GM19463 (cell line): Measurements from ENCODE around the gene IGFALS.
A peak's percentile ranks its signal among the peaks of the same experiment; 100 is the strongest.

ENCODE experiments used
- ATAC-seq: cut with Tn5 transposase; IDR thresholded peaks from one replicate; pipeline ENCODE4 v1.9.1; 2021; ENCODE audit warnings: mild to moderate bottlenecking, moderate library complexity; ENCODE audit not compliant: unreplicated experiment

The IGFALS gene

DNA sequence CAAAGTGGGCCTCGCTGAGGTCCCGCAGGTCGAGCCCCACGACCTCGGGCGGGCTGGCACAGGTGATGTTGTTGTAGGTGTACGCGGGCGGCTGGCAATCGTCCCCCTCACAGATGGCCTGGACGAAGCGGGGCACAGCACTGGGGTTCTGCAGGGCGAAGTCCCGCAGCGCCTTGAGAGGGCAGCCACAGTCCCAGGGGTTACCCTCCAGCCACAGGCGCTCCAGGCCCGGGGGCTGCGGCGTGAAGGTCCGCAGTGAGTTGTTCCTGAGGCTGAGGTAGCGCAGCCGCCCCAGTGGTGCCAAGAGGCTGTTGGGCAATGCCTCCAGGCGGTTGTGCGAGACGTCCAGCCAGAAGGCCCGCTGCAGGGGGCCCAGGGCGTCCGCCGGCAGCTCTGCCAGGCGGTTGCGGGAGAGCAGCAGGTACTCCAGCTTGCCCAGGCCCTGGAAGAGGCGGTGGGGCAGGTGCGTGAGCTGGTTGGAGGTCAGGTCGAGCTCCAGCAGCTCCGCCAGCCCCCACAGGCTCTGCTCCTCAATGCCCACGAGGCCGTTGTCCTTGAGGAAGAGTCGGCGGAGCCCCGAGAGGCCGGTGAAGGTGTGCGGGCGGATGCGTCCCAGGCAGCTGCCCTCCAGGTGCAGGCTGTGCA is 2.8 kb downstream of the IGFALS start:
- ATAC-seq, result no peak

DNA sequence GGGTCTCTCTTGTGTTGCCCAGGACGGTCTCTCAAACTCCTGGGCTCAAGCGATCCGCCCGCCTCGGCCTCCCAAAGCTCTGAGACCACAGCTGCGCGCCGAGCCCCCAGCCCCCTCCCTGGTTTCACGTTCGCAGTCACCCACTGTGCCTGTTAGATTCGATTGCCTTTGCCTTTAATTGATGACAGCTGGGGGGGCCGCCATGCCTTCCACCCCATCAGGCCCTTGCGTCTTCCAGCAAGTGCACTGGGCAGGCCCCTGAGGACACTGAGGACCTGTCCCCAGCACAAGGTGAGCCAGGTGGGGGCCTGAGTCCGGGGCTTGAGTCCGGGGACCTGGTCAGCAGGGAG is 3.3 kb downstream of the IGFALS start:
- no peak for ATAC-seq

DNA sequence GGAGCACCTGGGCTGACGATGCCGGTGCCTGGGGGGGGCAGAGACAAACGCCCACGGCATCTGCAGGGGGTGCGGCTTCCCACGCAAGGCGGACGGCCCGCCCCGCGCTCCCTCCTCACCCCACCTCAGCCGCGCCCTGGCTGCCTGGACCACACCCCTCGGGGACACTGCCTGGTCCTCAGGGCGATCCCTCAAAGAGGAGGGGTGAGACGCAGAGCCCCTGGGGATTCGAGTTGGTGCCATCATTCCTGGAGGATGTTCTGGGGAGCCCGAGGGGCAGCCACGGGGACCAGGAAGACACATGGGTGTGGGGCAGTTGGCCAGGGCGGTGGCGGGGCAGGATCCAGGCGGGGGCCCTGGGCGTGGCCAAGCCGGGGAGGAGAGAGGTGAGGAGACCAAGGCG is 3.9 kb downstream of the IGFALS start:
- no peak for ATAC-seq

DNA sequence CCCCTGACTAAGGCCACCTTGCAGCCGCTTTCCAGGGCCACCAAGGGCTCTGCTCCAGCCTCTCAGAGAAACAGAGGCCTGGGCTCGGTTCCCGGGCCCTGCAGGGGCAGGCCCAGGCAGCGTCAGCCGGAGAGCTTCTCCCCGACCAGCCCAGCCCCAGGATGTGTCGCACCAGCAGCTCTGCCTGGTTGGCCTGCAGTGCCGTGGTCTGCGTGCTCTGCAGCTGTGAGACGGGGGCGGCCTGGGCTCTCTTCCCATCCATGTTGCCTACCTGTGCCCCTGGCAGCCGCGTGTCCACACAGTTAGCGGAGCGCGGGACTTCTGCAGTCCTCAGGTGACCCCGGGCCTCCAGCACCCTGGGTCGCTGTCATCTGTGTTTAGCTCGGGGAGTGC is 4.8 kb downstream of the IGFALS start:
- ATAC-seq, result no peak

DNA sequence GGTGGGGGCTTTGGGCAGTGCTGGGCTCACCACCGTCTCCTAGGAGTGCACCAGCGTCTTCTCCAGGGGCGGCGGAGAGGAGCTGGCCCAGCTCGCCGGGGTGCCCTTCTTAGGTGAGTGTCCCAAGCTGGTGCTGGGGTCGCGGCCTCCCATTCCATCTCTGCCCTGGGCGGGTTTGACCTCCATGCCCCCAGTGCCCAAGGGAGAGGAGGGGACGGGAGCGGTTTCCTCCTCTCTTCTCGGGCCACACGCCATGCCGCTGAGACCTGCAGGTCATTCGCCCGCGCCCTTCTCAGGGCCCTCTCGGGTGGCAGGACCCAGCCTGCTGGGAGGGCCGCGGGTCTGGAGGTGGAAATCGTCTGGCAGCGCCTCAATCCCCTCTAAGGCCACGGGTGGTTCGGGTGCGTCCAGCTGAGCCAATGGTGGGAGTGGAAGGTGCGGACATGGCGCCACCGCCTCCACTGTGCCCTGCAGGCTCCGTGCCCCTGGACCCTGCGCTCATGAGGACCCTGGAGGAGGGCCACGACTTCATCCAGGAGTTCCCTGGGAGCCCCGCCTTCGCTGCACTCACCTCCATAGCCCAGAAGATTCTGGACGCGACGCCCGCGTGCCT is 5.3 kb downstream of the IGFALS start:
- ATAC-seq, result no peak

DNA sequence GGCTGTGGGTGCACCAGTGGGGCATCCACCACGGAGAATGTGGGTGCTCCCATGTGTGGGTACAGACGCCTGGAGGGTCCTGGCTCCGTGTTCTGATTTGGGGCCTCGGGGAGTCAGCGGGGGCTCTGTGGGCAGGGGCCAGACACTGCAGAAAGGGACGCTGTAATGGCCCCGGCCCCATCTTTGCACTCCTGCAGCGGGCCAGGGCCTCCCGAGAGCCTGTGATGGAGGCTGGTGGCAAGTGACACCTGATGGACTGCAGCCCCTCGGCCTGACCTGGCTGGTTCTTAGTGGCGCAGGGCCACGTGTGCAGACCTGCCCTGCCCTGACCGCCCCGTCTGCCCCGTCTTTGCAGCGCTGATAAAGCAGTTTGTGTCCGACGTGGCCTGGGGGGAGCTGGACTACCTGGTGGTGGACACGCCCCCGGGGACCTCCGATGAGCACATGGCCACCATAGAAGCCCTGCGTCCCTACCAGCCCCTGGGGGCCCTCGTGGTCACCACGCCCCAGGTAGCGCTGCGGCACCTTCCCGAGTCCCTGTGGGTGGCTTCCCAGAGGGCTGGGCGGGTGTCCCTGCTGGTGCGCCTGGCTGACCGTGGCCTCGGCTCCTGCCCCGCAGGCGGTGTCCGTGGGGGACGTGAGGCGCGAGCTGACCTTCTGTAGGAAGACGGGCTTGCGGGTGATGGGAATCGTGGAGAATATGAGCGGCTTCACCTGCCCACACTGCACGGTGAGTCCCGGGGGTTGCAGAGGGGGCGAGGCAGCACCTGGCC is 6.0 kb downstream of the IGFALS start:
- no peak for ATAC-seq

DNA sequence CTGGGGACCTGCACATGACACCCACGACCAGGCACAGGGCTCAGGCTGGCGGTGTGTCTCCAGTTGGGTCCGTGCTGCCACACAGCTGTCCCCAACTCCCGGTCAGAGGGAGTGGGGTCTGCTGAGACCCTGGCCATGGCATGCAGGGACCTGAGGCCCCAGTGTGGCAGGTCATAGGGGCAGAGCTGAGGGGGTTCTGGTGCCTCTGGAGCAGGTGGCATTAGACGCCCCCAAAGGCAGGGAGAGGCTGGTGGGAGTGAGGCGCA is 6.5 kb downstream of the IGFALS start:
- no peak for ATAC-seq

DNA sequence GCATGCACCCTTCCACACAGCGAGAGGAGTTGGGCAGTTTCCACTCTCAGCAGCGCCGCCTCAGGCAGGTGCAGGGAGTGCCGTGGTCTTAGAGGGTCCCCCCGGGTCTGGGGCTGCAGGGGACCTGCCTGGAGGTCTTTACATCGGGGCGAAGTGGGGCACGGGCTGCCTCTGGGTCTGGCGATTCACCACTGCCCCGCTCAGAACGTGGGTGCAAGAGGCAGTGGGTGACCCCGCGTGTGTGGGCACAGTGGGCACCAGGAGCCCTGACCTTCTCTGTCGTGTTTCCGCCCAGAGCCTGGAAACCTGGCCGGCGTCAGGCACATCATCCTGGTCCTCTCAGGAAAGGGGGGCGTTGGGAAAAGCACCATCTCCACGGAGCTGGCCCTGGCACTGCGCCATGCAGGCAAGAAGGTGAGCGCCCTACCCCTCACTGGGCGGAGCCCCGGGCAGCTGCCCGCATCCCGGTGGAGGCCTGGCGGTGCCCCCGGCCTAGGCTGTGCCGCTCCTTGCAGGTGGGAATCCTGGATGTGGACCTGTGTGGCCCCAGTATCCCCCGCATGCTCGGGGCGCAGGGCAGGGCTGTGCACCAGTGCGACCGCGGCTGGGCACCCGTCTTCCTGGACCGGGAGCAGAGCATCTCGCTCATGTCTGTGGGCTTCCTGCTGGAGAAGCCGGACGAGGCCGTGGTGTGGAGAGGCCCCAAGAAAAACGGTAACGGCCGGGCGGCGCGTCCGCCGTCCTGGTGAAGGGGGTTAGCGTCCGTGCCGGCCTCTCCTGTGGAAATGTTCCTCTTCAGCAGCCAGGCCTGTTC is 7.1 kb downstream of the IGFALS start:
- ATAC-seq, result no peak

DNA sequence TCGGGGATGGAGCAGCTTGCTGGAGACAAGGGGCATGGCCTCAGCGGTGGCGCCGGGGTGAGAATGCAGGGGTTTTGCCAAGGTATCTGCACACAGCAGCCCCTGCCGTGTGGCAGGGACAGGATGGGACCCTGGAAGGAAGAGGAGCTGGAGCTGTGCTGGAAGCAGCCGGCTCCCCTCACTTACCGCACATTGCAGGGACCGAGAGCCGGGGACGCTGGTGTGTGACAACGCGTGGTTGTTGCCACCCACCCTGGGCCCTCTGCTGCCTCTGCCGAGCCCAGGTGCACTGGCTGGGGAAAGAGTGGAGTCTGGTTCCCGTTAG is 7.7 kb downstream of the IGFALS start:
- ATAC-seq, result no peak

DNA sequence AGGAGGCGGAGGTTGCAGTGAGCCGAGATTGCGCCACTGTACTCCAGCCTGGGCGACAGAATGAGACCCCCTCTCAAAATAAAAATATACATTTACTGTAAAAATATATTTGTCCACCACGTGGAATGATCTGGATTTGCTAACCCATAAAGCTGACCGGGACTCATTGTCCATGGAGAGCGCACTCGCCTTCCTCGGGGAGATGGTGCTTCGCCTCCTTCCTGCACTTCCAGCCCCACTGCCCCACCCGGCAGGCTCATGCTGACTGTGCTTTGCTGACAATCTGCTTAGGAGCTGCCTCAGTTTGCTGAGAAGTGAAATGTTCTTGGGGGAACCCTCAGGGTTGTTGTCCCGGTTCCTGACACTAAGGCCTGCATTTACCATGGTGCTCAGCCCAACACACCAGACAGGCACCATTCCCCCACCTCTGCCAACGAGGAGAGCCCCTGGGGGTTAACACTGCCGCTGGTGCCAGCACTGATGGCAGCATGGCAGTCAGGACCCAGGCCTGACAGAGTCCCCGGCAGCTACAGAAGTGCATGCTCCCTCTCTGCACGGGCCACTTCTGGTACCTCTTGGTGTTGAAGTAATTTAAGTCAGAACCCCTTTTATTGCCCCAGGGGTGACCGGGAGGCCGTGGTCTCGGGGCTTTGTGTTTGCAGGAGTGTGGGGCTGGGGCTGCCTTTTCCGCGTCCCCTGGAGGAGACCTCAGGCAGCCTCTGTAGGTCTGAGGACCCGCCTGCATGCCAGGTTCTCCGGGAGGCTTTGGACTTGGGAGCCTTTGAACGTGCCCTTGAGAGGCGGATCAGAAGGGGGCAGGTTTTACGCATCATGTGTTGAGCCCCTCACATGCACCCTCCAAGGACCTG is 8.3 kb downstream of the IGFALS start:
- no peak for ATAC-seq

DNA sequence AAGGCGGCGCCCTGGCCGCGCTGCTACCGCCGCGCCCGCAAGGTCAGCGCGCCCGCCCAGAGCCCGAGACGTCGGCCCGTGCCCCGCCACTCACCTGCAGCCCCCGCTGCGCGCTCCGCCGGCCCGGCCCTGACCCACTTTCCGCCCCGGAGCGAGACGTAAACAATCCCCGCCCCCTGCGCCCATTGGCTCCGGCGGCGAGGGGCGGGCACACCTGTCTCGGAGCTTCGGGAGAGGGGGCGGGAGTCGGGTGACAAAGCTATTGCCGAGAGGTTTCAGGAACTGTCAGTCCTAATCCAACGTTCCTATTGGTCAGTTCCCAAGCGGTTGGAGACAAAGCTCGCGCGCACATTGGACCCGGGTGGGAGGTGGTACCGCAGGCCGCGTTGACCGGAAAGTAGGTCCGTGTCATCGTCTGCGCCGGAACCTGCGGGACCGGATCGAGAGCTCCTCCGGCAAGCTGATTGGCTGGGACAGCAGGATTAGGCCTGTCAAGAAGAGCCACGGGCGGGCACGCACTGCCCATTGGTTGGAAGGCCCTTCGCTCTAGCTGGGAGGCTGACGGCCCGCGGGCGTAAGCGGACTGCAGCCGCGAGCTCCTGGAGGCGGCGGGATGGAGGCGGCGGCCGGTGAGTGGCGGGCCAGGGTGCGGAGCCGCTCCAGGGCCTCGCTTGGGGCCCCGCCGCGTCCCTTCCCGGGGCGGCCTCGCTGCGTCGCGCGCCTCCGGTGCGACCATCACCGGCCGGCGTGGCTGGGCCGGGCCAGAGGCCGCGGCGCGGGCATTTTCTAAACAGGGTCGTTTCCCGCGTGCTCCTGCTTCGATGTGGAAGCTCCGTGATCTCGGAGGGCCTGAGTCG is 10.9 kb downstream of the IGFALS start, which contains the start of the genes NUBP2 and SPSB3:
TSS of gene NUBP2 (plus strand) at position 553 of the 857 bp plus-strand sequence. CDS start at position 614, 61 bp downstream.
TSS of gene SPSB3 (minus strand) at position 164 of the 857 bp plus-strand sequence. CDS start 1,088 bp downstream, outside the sequence.
- ATAC-seq, result peak; percentile 88

DNA sequence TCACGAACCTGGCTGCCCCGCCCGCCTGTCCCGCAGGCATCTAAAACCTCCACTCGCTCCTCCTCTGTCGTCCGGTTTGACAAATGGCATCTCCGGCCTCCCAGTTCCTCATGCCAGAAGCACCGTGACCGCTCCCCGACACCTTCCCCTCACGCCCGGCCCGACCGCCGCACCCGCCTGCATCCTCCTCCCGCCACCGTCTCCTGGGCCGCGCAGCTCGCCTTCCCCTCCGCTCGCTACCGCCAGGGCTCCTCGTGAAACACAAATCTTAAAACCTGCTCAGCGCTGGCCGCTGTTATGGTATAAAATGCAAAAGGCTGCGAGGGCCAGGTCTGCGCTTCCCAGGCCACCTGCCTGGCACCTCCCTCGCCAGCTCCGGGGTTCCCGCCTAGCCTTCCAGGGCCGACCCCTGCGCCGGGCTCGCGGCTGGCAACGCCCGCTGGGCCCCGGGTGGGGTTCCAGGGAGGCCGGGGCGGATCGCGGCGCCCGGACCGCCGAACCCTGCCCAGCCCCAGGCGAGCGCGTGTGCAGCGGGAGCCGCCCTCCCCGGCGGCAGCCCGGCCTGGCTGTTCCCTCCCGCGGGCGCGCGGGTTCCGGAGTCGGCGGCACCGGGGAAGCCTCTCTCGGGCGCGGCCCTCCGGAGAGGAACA is 11.6 kb downstream of the IGFALS start:
- peak; percentile 7 for ATAC-seq

DNA sequence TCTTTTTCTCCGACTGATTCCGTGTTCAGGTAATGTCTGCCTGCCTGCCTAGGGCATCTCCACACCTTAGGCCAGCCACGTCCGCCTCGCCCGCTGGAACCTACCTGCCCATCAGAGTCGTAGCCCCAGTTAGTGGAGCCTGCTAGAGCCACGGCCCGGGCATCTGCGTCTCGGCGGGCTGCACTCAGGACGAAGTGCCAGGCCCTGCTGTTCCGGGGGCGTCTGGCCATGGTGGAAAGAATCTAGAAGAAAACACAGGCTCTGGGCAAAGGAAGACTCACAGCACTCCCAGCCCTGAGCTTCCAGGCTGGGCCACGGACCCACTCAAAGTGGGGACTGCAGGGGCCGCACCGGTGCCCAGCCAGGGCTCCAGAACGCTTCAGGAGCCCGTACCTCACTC is 12.3 kb downstream of the IGFALS start:
- no peak for ATAC-seq

DNA sequence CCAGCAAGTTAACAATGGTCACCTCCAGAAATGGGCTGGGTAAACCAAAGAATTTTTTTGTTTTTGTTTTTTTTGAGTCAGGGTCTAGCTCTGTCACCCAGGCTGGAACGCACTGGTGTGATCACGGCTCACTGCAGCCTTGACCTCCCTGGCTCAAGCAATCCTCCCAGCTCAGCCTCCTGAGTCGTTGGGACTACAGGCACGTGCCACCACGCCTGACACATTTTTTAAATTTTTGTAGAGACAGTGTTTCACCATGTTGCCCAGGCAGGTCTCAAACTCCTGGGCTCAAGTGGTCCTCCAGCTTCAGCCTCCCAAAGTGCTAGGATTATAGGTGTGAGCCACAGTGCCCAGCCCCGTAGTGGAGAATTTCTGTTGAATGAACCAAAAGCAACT is 12.8 kb downstream of the IGFALS start:
- ATAC-seq, result no peak

DNA sequence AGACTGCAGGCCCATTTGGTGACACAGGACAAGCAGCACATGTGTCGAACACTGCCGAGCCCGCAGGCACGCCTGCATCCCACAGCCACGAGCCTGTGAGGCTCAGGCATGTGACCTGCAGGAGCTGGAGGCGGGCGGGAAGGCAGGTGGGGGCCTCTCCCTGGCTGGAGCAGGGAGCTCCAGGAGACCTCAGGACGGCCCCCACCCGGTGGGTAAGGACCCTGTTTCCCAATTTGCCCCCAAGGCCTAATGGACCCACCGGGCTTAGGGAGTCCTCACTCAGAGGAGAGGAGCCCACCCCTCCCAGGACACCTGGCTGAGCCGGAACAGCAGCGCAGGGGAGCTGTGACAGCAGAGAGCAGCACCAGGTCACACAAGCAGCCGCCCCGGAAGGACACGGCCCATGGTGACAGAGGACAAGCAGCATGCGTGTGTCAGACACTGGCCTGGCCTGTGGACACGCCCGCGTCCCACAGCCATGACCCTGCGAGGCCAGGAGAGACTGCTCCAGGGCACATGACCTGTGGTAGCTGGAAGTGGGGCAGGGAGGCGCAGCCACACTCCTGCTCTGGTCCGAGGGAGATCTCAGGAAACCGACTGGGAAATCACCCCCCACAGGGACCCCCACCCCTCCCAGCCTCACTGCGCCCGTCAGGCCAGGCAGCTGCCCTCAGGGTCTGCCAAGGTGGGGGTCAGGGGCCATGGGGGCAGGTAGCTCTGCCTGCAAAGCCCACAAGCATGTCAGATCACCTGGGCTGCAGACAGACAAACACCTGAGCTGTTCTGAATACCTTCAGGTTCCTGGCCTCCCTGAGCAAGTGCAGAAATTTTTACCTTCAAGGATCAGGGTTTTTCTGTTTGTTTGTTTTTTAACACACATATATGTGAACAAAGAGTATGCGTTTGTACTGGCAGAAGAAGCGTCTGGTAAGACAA is 13.5 kb downstream of the IGFALS start:
- no peak for ATAC-seq

DNA sequence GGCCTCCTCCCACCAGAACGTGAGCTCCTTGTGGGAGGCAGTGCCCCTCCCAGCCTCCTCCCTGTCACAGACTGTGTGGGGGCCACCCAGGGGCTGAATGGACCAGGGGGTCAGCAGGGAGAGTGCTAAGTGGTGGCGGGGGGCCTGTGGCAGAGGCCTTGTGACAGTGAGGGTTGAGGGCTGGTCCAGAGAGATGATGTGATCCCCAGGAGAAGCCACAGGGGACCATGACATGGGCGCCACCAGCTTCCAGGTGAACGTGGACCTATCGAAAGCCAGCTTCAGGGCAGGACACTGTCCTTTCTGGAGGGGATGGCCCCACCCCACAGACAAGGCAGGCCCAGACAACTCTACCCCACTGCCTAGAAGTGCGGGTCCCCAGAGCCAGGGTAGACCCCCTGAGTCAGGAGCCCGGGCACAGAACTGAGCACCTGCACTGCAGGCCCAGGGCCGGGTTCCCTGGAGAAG is 14.2 kb downstream of the IGFALS start:
- ATAC-seq, result no peak

DNA sequence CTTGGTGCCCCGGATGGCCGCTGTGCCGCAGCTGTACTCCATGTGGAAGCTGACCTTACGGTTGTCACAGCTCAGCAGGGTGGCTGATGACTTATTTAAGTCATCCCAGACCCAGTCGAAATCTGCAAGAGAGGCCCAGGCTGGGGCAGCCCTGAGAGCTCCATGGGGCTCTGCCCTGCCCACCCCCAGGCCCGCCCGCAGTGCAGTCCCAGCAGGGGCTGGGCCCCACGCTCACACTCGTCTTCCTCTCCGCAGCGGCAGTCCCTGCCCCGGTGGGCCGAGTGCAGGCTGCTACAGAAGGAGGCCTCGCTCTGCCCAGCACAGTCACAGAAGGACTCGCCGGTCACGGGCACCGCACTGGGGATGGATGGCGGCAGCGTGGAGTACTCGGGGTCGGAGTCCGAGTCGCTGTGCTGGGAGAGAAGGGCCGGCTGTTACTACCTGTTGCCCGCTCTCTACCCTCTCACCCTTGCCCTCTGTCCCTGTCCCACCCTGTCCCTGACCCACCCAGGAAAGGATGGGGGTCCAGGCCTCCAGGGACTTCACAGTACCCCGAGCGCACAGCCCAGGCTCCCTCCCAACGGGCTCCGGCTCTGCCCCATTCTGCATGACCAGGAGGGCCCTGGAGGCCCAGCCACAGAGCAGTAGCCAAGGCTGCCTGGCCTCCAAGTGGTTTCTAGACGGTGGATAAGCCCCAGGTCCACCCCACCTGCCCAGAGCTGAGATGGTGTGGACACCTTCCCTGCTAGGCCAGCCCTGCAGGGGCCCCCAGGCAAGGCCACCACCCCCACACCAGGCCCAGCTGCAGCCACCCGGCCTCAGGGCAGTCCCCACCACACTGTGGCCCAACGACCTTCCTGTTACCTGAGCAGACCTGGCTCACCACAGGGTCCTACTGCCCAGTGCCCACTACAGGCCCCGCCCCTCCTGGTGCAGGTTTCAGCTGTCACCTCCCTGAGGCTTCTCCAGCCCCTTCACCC is 15.0 kb downstream of the IGFALS start:
- no peak for ATAC-seq
